ENCODE results near the gene VWA3B.
A peak's percentile ranks its signal among the peaks of the same experiment; 100 is the strongest.
"Not testable (repeated sequence)": the region's sequence is repeated elsewhere in the genome, so short reads cannot be mapped to it uniquely, and the experiment has no call there.

Gene VWA3B

GRCh38 chr2:98253461-98254070, 166.6 kb downstream of the VWA3B start:
- no peak for DNase-seq (ENCODE audit: low spot score)

- no peak for DNase-seq (ENCODE audit: low spot score)
Observed at GRCh38 chr2:98254504-98255059, 167.6 kb downstream of the VWA3B start.

GRCh38 chr2:98258906-98259305, 171.9 kb downstream of the VWA3B start:
- no peak for DNase-seq (ENCODE audit: low spot score)

GRCh38 chr2:98263362-98263761, 176.4 kb downstream of the VWA3B start:
- DNase-seq (ENCODE audit: low spot score) = no peak

GRCh38 chr2:98268225-98268624, 181.3 kb downstream of the VWA3B start:
- DNase-seq (ENCODE audit: low spot score) = not testable (repeated sequence)

- DNase-seq (ENCODE audit: low spot score) = peak; percentile 45
Observed at GRCh38 chr2:98269274-98269673, 182.3 kb downstream of the VWA3B start.

- DNase-seq (ENCODE audit: low spot score) = no peak
Observed at GRCh38 chr2:98269830-98270229, 182.9 kb downstream of the VWA3B start.

GRCh38 chr2:98277162-98277859, 190.3 kb downstream of the VWA3B start:
- DNase-seq (ENCODE audit: low spot score) = no peak

GRCh38 chr2:98278074-98278473, 191.1 kb downstream of the VWA3B start:
- DNase-seq (ENCODE audit: low spot score) = no peak

- no peak for DNase-seq (ENCODE audit: low spot score)
Observed at GRCh38 chr2:98280376-98281102, 193.6 kb downstream of the VWA3B start.

- DNase-seq (ENCODE audit: low spot score) = no peak
Observed at GRCh38 chr2:98281607-98282006, 194.6 kb downstream of the VWA3B start.

GRCh38 chr2:98282109-98282508, 195.1 kb downstream of the VWA3B start:
- no peak for DNase-seq (ENCODE audit: low spot score)

GRCh38 chr2:98293030-98293429, 206.1 kb downstream of the VWA3B start:
- DNase-seq (ENCODE audit: low spot score) = no peak

GRCh38 chr2:98293931-98294687, 207.1 kb downstream of the VWA3B start:
- DNase-seq (ENCODE audit: low spot score) = no peak

GRCh38 chr2:98294711-98295110, 207.7 kb downstream of the VWA3B start:
- no peak for DNase-seq (ENCODE audit: low spot score)

GRCh38 chr2:98295275-98295674, 208.3 kb downstream of the VWA3B start:
- no peak for DNase-seq (ENCODE audit: low spot score)

GRCh38 chr2:98295721-98296414, 208.9 kb downstream of the VWA3B start:
- DNase-seq (ENCODE audit: low spot score) = no peak

GRCh38 chr2:98296440-98296839, 209.5 kb downstream of the VWA3B start:
- DNase-seq (ENCODE audit: low spot score) = no peak

GRCh38 chr2:98297817-98298682, 211.1 kb downstream of the VWA3B start:
- DNase-seq (ENCODE audit: low spot score) = no peak

GRCh38 chr2:98298683-98299164, 211.8 kb downstream of the VWA3B start:
- no peak for DNase-seq (ENCODE audit: low spot score)

Measured in activated CD4-positive, alpha-beta T cell treated with anti-CD3 and anti-CD28 coated beads, Interleukin-2, Interleukin-4, amounts not matched to agents 100 ng/mL and 50 ng/mL, durations not matched to agents 16 hours and 8 hours (primary cell).